ENCODE results near the gene ARSB.

- TF ChIP-seq CTCF (conservative IDR thresholded peaks at IDR 0.05; ENCODE audit: low read length) (no peak), EZH2phosphoT487 (IDR thresholded peaks at IDR 0.05; ENCODE audit: borderline replicate concordance) (no peak)
Measured at GRCh38 chr5:78971998-78972397, 13.1 kb downstream of the ARSB start.
